Osteoblast (primary cell): Measurements from ENCODE around the gene CORO2B. TPM values are rescaled to one million over a fixed set of nuclear protein-coding genes. Genes with fewer than 3 reads are reported as not detected.
A peak's percentile ranks its signal among the peaks of the same experiment; 100 is the strongest.

ENCODE experiments used
- DNase-seq: peaks from one replicate; pipeline ENCODE4 v3.0.0; 2011; ENCODE audit warnings: low spot score, mixed read lengths; ENCODE audit not compliant: insufficient read length; ENCODE audit errors: missing footprints
- H2AFZ ChIP-seq: 2 replicates; pipeline ENCODE4 v1.6.0; 2011; ENCODE audit warnings: mild to moderate bottlenecking, low read length
- H3K27ac ChIP-seq: 2 replicates; pipeline ENCODE4 v1.5.1; 2011; ENCODE audit warnings: mild to moderate bottlenecking, low read depth, low read length, moderate library complexity
- H3K27me3 ChIP-seq: 2 replicates; pipeline ENCODE4 v1.6.0; 2012; ENCODE audit warnings: mild to moderate bottlenecking, control low read depth, inconsistent platforms, low read length, moderate library complexity; ENCODE audit not compliant: insufficient read depth
- H3K36me3 ChIP-seq: 2 replicates; pipeline ENCODE4 v1.5.1; 2011; ENCODE audit warnings: mild to moderate bottlenecking, low read length, control low read depth, moderate library complexity; ENCODE audit not compliant: insufficient read depth
- H3K4me1 ChIP-seq: 2 replicates; pipeline ENCODE4 v1.5.1; 2011; ENCODE audit warnings: mild to moderate bottlenecking, low read length, control low read depth, moderate library complexity; ENCODE audit not compliant: insufficient read depth
- H3K4me2 ChIP-seq: 2 replicates; pipeline ENCODE4 v1.6.0; 2011; ENCODE audit warnings: mild to moderate bottlenecking, low read length; ENCODE audit not compliant: insufficient read depth
- H3K4me3 ChIP-seq: fragments of 200-600 bp; sonication (generic); 3 replicates; pipeline ENCODE4 v1.5.1; 2012; ENCODE audit warnings: mild to moderate bottlenecking, low read length, inconsistent platforms; ENCODE audit not compliant: insufficient read depth
- H3K79me2 ChIP-seq: 2 replicates; pipeline ENCODE4 v1.6.0; 2012; ENCODE audit warnings: mild to moderate bottlenecking, low read length, control low read depth, inconsistent platforms; ENCODE audit not compliant: insufficient read depth
- H3K9me3 ChIP-seq: 2 replicates; pipeline ENCODE4 v1.5.1; 2011; ENCODE audit warnings: low read depth, low read length, control low read depth
- H4K20me1 ChIP-seq: 2 replicates; pipeline ENCODE4 v1.6.0; 2012; ENCODE audit warnings: mild to moderate bottlenecking, low read length, control low read depth; ENCODE audit not compliant: insufficient read depth
- CTCF ChIP-seq: IDR thresholded peaks from 2 replicates; pipeline ENCODE4 v1.5.1; 2011; ENCODE audit warnings: mild to moderate bottlenecking, low read depth, low read length, moderate library complexity; ENCODE audit errors: extremely low read depth
- total RNA-seq: library from RNA; depleted of rRNA; stranded (reverse); fragments of >200 nt; gene quantifications from 2 replicates; pipeline ENCODE4 v1.2.3, GENCODE V29; 2012

The CORO2B gene
- total RNA-seq, 1 donor: 10.5 TPM

GRCh38 chr15:68643216-68643830, 64.5 kb downstream of the CORO2B start:
- Histone ChIP-seq H3K27me3 (no peaks in the 10 kb centered on the region), H2AFZ (peak overlapping the region; percentile 57), H3K4me1 (peaks cover 61% of the 10 kb centered on the region), H3K36me3 (no peaks in the 10 kb centered on the region), H3K4me3 (no peak overlapping the region), H3K9me3 (no peaks in the 10 kb centered on the region), H3K4me2 (no peak overlapping the region), H3K27ac (peak overlapping the region; percentile 70), H3K79me2 (no peaks in the 10 kb centered on the region), H4K20me1 (no peaks in the 10 kb centered on the region)
- DNase-seq: no peak
- no peak for TF ChIP-seq CTCF

- Histone ChIP-seq H3K4me3 (peak overlapping the region; percentile 10), H3K36me3 (no peaks in the 10 kb centered on the region), H2AFZ (peak overlapping the region; percentile 28), H3K79me2 (no peaks in the 10 kb centered on the region), H3K9me3 (no peaks in the 10 kb centered on the region), H3K27ac (peak overlapping the region; percentile 85), H3K4me1 (peaks cover 51% of the 10 kb centered on the region), H4K20me1 (no peaks in the 10 kb centered on the region), H3K27me3 (no peaks in the 10 kb centered on the region), H3K4me2 (peak overlapping the region; percentile 20)
- peak; percentile 20 for TF ChIP-seq CTCF
- DNase-seq: peak; percentile 94
These were observed 65.5 kb downstream of the CORO2B start for GRCh38 chr15:68644083-68644904.

GRCh38 chr15:68644996-68645395, 66.2 kb downstream of the CORO2B start:
- Histone ChIP-seq H3K27me3 (no peaks in the 10 kb centered on the region), H3K79me2 (no peaks in the 10 kb centered on the region), H3K9me3 (no peaks in the 10 kb centered on the region), H3K4me2 (no peak overlapping the region), H3K4me1 (peaks cover 44% of the 10 kb centered on the region), H3K4me3 (no peak overlapping the region), H4K20me1 (no peaks in the 10 kb centered on the region), H2AFZ (no peak overlapping the region), H3K27ac (no peak overlapping the region), H3K36me3 (no peaks in the 10 kb centered on the region)
- TF ChIP-seq CTCF: no peak
- DNase-seq: no peak

GRCh38 chr15:68646156-68646555, 67.4 kb downstream of the CORO2B start:
- no peak for TF ChIP-seq CTCF
- Histone ChIP-seq H3K36me3 (no peaks in the 10 kb centered on the region), H3K27ac (no peak overlapping the region), H3K4me1 (peaks cover 32% of the 10 kb centered on the region), H3K4me2 (no peak overlapping the region), H3K27me3 (no peaks in the 10 kb centered on the region), H3K9me3 (no peaks in the 10 kb centered on the region), H3K79me2 (no peaks in the 10 kb centered on the region), H4K20me1 (no peaks in the 10 kb centered on the region), H2AFZ (no peak overlapping the region), H3K4me3 (no peak overlapping the region)
- no peak for DNase-seq
